Glomerular endothelial cell (primary cell): Measurements from ENCODE around the gene RRP1B. TPM values are rescaled to one million over a fixed set of nuclear protein-coding genes. Genes with fewer than 3 reads are reported as not detected.

ENCODE experiments used
- DNase-seq: peaks from one replicate; pipeline ENCODE4 v3.0.0-alpha.2; 2011; ENCODE audit warnings: low read depth, low spot score; ENCODE audit errors: extremely low read depth
- total RNA-seq: library from RNA; depleted of rRNA; stranded (reverse); fragments of >200 nt; gene quantifications from 2 replicates; pipeline ENCODE4 v1.2.3, GENCODE V29; 2015

The RRP1B gene
- total RNA-seq, 1 donor from 2014 or later = 41.0 TPM

- DNase-seq = no peak
Observed at GRCh38 chr21:43720539-43721166, 61.3 kb downstream of the RRP1B start.

GRCh38 chr21:43721206-43721605, 61.8 kb downstream of the RRP1B start:
- no peak for DNase-seq

- no peak for DNase-seq
Observed at GRCh38 chr21:43721939-43722338, 62.6 kb downstream of the RRP1B start.

- DNase-seq = no peak
Observed at GRCh38 chr21:43723648-43724047, 64.3 kb downstream of the RRP1B start.

- no peak for DNase-seq
Observed at GRCh38 chr21:43726686-43727518, 67.5 kb downstream of the RRP1B start.

- DNase-seq = no peak
Observed at GRCh38 chr21:43727519-43728153, 68.3 kb downstream of the RRP1B start.

GRCh38 chr21:43728154-43728466, 68.8 kb downstream of the RRP1B start:
- DNase-seq = no peak

GRCh38 chr21:43728467-43729390, 69.4 kb downstream of the RRP1B start:
- DNase-seq = peak; percentile 16

- DNase-seq = no peak
Observed at GRCh38 chr21:43731476-43731875, 72.1 kb downstream of the RRP1B start.

GRCh38 chr21:43731891-43732711, 72.7 kb downstream of the RRP1B start:
- DNase-seq = no peak

GRCh38 chr21:43733060-43733459, 73.7 kb downstream of the RRP1B start:
- no peak for DNase-seq

- DNase-seq = no peak
Observed at GRCh38 chr21:43733529-43734071, 74.2 kb downstream of the RRP1B start.

GRCh38 chr21:43734131-43734927, 75.0 kb downstream of the RRP1B start:
- DNase-seq = no peak

- DNase-seq = no peak
Observed at GRCh38 chr21:43734928-43735229, 75.5 kb downstream of the RRP1B start.

GRCh38 chr21:43735236-43736091, 76.1 kb downstream of the RRP1B start:
- DNase-seq = no peak

- no peak for DNase-seq
Observed at GRCh38 chr21:43736224-43736883, 77.0 kb downstream of the RRP1B start.

- no peak for DNase-seq
Observed at GRCh38 chr21:43737158-43737950, 78.0 kb downstream of the RRP1B start.
